A549 treated with Mapracorat at 1 μM for 4 hours (cell line): ENCODE measurements around the gene SETDB1. TPM values are rescaled to one million over a fixed set of nuclear protein-coding genes. Genes with fewer than 3 reads are reported as not detected.

Experiments used
- total RNA-seq: library from RNA; stranded (reverse); fragments of 200-300 nt; extraction: Qiagen RNA extraction; gene quantifications from 5 replicates; pipeline ENCODE4 v1.2.3, GENCODE V29; 2022

The SETDB1 gene
- 21.2 to 26.1 TPM (median 23.9 TPM) in 5 replicates for total RNA-seq

GRCh38 chr1:150926097-150926741, at the start of gene SETDB1:
Gene SETDB1 (plus strand): TSS chr1:150926363. CDS start chr1:150927715, 1,352 bp downstream.

DNA sequence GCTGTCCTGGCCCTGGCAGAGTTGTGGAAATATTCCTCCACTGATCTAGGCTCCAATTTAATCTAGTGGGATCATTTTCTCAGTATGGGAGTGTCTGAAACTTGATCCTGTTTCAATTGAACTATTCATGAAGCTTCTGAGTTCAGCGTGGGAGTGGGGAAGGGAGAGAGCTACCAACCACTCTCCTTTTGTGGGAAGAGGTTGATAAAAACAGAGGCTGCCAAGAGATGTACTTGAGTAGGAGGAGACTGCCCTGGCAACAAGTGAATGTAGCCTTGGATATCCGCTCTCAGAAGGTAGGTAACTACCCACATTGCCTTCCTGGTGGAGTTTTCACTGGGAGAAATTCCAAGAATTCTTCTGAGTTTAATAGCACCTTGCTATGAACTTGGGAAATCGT, 39.1 kb upstream of the SETDB1 start, which contains the start of gene CTXND2:
CTXND2 (plus strand) TSS at position 119 of the 400 bp plus-strand sequence. CDS start 25,179 bp downstream, outside the sequence.

GRCh38 chr1:150974580-150975478, 48.7 kb downstream of the SETDB1 start, which contains the start of gene CERS2:
Gene CERS2 (minus strand): TSS chr1:150974835. CDS start chr1:150969090, 5,745 bp downstream.

GRCh38 chr1:150981805-150982712, 55.9 kb downstream of the SETDB1 start, which contains the start of gene ANXA9:
Gene ANXA9 (plus strand): TSS chr1:150982292. CDS start chr1:150983106, 814 bp downstream.

DNA sequence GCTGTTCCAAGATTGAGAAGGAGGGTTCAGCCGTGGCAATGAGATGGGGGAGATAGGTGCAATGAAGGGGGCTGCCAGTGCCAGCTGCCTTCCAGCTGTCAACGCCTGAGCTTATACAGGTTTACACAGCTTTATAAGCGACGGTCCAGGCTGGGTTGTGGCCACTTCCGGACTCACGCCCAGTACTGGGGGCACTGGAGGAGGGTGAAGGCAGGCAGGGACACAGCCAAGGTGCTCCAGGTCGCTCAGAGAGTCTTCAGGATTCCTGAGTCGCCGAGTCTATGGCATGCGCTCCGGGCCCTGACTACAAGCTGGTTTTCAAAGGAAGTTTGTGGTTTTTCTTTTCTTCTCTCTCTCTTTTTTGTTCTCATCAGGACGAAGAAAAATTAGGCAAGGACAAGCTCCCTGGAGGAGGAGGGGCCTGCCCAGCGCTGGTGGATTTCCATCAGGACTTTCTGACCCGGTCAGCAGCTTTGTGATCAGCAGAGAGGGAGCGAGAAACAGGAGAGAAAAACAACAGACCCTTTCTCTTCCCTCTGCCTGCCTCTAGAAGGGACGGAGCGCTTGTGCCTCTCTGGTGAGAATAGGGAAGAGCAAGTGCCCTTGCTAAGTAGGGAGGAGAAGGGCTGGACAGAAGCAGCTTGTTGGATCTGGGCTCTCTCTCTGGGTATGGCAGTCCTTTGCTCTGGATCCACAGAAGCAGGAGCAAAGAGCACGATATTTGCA, 80.3 kb downstream of the SETDB1 start, which contains the start of gene MINDY1:
MINDY1 (minus strand) TSS at position 576 of the 726 bp plus-strand sequence. CDS start 4,285 bp downstream, outside the sequence.

GRCh38 chr1:151008244-151009205, 82.4 kb downstream of the SETDB1 start, which contains the start of gene PRUNE1:
Gene PRUNE1 (plus strand): TSS chr1:151008449. CDS start chr1:151008633, 184 bp downstream.

Other genes with a start within 250 kb of the SETDB1 start
- gene GOLPH3L, start 229.2 kb upstream of the SETDB1 start, total RNA-seq, result 12.7 to 16.7 TPM (median 15.3 TPM) in 5 replicates
- gene HORMAD1, start 205.5 kb upstream of the SETDB1 start, total RNA-seq, result 7.2 to 10.0 TPM (median 7.5 TPM) in 5 replicates
- 14.2 to 18.5 TPM (median 14.4 TPM) in 5 replicates for gene CTSS, start 160.6 kb upstream of the SETDB1 start, total RNA-seq
- gene CTSK, start 118.1 kb upstream of the SETDB1 start, total RNA-seq, result 1.4 to 2.2 TPM (median 1.7 TPM) in 5 replicates
- gene ARNT, start 49.8 kb upstream of the SETDB1 start, total RNA-seq, result 9.4 to 14.5 TPM (median 11.9 TPM) in 5 replicates
- not detected in 5 replicates for gene CTXND2, start 39.2 kb upstream of the SETDB1 start, total RNA-seq
- 239 to 262 TPM (median 246 TPM) in 5 replicates for gene CERS2, start 48.5 kb downstream of the SETDB1 start, total RNA-seq
- 0.51 to 1.2 TPM (median 0.92 TPM) in 5 replicates for gene ANXA9, start 55.9 kb downstream of the SETDB1 start, total RNA-seq
- 2.1 to 3.7 TPM (median 2.8 TPM) in 5 replicates for gene MINDY1, start 80.5 kb downstream of the SETDB1 start, total RNA-seq
- gene PRUNE1, start 82.1 kb downstream of the SETDB1 start, total RNA-seq, result 11.3 to 15.4 TPM (median 15.0 TPM) in 5 replicates
- 0.06 to 0.30 TPM (median 0.15 TPM) in 5 replicates for gene BNIPL, start 110.2 kb downstream of the SETDB1 start, total RNA-seq
- gene C1orf56, start 121.4 kb downstream of the SETDB1 start, total RNA-seq, result 5.7 to 8.6 TPM (median 6.6 TPM) in 5 replicates
- 76.7 to 92.0 TPM (median 80.0 TPM) in 5 replicates for gene CDC42SE1, start 133.3 kb downstream of the SETDB1 start, total RNA-seq
- 13.2 to 16.7 TPM (median 16.1 TPM) in 5 replicates for gene MLLT11, start 134.0 kb downstream of the SETDB1 start, total RNA-seq
- gene GABPB2, start 144.4 kb downstream of the SETDB1 start, total RNA-seq, result 2.4 to 3.1 TPM (median 2.9 TPM) in 5 replicates
- gene SEMA6C, start 220.3 kb downstream of the SETDB1 start, total RNA-seq, result 1.5 to 2.6 TPM (median 1.7 TPM) in 5 replicates
- not detected in 5 replicates for gene TNFAIP8L2, start 230.3 kb downstream of the SETDB1 start, total RNA-seq
- gene LYSMD1, start 239.5 kb downstream of the SETDB1 start, total RNA-seq, result 5.1 to 7.5 TPM (median 6.3 TPM) in 5 replicates
- 44.5 to 47.6 TPM (median 46.1 TPM) in 5 replicates for gene SCNM1, start 239.8 kb downstream of the SETDB1 start, total RNA-seq
- gene TMOD4, start 249.6 kb downstream of the SETDB1 start, total RNA-seq, result 0.25 to 0.32 TPM (median 0.30 TPM) in 3 of 5 replicates, not detected in the others